AG09319 (cell line): ENCODE measurements around the gene ATP7B.
A peak's percentile ranks its signal among the peaks of the same experiment; 100 is the strongest.

Experiments
- DNase-seq: peaks from one replicate; pipeline ENCODE4 v3.0.0-alpha.2; 2010; ENCODE audit warnings: low read depth; ENCODE audit errors: extremely low read depth
- TF ChIP-seq, protein P1 (sequence below): IDR thresholded peaks from 2 replicates; pipeline ENCODE4 v1.5.1; 2011; ENCODE audit warnings: low read depth, mild to moderate bottlenecking, inconsistent platforms, low read length, moderate library complexity

ATP7B gene

GRCh38 chr13:52010890-52011631, at the start of gene ATP7B:
Gene ATP7B, minus strand, starts transcription at chr13:52011450. Its CDS starts 113 bp downstream, at chr13:52011337.
- no peak for DNase-seq
- TF ChIP-seq, protein P1, sequence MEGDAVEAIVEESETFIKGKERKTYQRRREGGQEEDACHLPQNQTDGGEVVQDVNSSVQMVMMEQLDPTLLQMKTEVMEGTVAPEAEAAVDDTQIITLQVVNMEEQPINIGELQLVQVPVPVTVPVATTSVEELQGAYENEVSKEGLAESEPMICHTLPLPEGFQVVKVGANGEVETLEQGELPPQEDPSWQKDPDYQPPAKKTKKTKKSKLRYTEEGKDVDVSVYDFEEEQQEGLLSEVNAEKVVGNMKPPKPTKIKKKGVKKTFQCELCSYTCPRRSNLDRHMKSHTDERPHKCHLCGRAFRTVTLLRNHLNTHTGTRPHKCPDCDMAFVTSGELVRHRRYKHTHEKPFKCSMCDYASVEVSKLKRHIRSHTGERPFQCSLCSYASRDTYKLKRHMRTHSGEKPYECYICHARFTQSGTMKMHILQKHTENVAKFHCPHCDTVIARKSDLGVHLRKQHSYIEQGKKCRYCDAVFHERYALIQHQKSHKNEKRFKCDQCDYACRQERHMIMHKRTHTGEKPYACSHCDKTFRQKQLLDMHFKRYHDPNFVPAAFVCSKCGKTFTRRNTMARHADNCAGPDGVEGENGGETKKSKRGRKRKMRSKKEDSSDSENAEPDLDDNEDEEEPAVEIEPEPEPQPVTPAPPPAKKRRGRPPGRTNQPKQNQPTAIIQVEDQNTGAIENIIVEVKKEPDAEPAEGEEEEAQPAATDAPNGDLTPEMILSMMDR = peak; percentile 8

- TF ChIP-seq, protein P1 = no peak
- no peak for DNase-seq
These were observed 42.2 kb upstream of the ATP7B start for GRCh38 chr13:52053460-52053859.

GRCh38 chr13:52051400-52051799, 40.1 kb upstream of the ATP7B start:
- TF ChIP-seq, protein P1 = no peak
- no peak for DNase-seq

DNA sequence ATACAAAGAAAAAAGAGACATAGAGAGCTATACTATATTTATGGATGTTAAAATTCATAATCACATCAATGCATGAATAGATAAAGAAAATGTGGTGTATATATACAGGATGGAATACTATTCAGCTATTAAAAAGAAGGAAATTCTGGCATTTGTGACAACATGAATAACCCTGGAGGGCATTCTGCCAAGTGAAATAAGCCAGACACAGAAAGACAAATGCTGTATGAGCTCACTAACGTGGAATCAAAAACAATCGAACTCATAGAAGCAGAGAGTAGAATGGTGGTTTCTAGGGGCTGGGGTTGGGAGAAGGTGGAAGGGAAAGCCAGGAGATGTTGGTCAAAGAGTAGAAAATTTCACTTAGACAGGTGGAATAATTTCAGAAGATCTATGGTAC, 37.3 kb upstream of the ATP7B start:
- TF ChIP-seq, protein P1 = no peak

DNA sequence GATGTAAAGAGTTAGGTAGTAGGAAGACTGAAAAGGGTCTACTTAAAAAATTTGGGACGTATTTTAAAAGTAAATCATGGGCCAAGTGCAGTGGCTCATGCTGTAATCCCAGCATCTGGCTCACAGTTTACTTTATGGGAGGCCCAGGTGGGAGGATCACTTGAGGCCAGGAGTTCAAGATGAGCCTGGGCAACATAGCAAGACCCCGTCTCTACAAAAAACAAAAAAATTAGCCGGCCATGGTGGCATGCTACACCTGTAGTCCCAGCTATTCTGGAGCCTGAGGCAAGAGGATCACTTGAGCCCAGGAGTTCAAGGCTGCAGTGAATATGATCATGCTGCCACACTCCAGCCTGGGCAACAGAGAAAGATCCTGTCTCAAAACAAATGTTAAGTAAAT, 36.2 kb upstream of the ATP7B start:
- TF ChIP-seq, protein P1 = no peak
- no peak for DNase-seq

More for the DNA sequence above, 37.3 kb upstream of the ATP7B start:
- DNase-seq = no peak

DNA sequence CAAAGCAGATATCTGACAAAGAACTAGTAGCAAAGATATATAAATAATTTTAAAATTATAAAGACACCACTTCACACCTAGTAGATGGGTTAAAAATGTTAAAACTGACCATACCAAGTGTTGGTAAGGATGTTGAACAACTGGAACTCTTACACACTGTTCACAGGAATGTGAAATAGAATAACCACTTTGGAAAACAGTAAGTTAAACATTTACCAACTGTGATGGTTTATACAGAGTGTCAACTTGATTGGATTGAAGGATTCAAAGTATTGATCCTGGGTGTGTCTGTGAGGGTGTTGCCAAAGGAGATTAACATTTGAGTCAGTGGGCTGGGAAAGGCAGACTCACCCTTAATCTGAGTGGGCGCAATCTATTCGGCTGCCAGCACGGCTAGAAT, 32.4 kb upstream of the ATP7B start:
- TF ChIP-seq, protein P1 = no peak
- no peak for DNase-seq

DNA sequence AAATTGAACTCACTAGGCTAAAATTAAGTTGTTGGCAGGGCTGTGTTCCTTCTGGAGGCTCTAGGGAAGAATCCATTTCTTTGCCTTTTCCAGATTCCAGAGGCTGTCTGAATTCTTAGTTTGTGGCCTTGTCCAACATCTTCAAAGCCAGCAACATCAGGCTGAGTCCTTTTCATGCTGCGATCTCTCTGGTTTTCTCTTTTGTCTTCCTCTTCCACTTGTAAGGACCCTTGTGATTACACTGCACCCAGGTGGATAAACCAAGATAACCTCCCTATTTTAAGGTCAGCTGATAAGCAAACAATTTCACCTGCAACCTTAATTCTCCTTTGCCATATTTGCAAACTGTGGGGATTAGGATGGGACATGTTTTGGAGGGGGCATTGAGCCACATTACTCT, 24.8 kb upstream of the ATP7B start:
- TF ChIP-seq, protein P1 = no peak
- DNase-seq = no peak
